ENCODE results near the gene MAPK7.

- TF ChIP-seq CTCF (conservative IDR thresholded peaks at IDR 0.05; ENCODE audit: low read depth, low read length): no peak
- no peak for TF ChIP-seq POLR2A (IDR thresholded peaks at IDR 0.05; ENCODE audit: low read depth, low read length)
- no peak for TF ChIP-seq MAZ (IDR thresholded peaks at IDR 0.05; ENCODE audit: borderline replicate concordance, low read depth, low read length)
- TF ChIP-seq SMC3 (IDR thresholded peaks at IDR 0.05; ENCODE audit: low read depth, low read length): no peak
- no peak for TF ChIP-seq RFX5 (IDR thresholded peaks at IDR 0.05; ENCODE audit: low read depth, low read length)
- TF ChIP-seq MXI1 (IDR thresholded peaks at IDR 0.05; ENCODE audit: borderline replicate concordance, low read depth, low read length): no peak
- no peak for TF ChIP-seq MAFK (IDR thresholded peaks at IDR 0.05; ENCODE audit: low read depth, low read length)
- no peak for TF ChIP-seq BHLHE40 (IDR thresholded peaks at IDR 0.05; ENCODE audit: low read depth, low read length)
- TF ChIP-seq NFE2L2 (IDR thresholded peaks at IDR 0.05; ENCODE audit: low read depth, low read length): no peak
- TF ChIP-seq CEBPB (IDR thresholded peaks at IDR 0.05; ENCODE audit: low read depth, low read length): no peak
These were observed 30.8 kb downstream of the MAPK7 start for GRCh38 chr17:19409066-19409465.

Measured in IMR-90 (cell line).